Body of pancreas (tissue), 4 donors: ENCODE measurements around the gene SPATS2.

Experiments
- POLR2A ChIP-seq, 3 donors: fragments of 450-650 bp; IDR thresholded peaks; one replicate each; pipeline ENCODE4 v1.6.1; 2016; ENCODE audit warnings: antibody characterized with exemption in 3 of 3, mild to moderate bottlenecking in 2 of 3
- TF ChIP-seq, protein P1 (sequence below), 7 experiments: fragments of 450-650 bp in 4 of 7; fragments of 200-600 bp in 3 of 7; sonication (generic) in 3 of 7; IDR thresholded peaks; one replicate each; pipeline ENCODE4 v1.5.1; 2016 to 2019; ENCODE audit warnings: antibody characterized with exemption in 7 of 7

DNA sequence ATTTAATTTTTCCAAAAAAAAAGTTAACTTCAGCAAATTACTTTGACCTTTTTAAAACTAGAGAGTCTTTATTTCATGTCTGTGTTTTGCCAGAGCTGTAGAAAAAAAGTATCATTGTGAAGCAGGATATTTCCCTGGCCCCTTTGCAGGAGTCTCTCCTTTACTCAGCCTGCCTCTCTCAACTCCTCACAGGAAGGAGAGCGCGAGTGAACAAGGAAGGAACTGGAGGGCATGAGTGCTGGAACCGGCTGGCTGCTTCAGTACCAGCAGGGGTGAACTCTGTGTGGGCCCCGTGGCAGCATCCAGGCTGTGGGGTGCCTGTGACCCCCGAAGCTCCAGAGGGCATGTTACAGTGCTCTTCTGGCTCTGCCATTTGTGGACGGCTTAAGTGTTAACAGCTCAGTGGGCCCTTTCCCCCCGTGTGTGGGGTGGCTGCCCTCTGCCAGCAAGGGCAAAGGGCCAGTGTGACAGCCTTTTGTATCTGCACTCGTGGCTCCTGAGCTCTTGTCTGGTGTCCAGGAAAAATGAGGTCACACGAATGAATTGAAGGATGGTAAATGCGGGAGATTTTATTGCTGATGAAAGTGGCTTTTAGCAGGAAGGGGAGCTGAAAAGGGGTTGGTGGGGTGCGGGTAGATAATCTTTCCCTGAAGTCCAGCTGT is 95.0 kb downstream of the SPATS2 start:
- TF ChIP-seq, protein P1, sequence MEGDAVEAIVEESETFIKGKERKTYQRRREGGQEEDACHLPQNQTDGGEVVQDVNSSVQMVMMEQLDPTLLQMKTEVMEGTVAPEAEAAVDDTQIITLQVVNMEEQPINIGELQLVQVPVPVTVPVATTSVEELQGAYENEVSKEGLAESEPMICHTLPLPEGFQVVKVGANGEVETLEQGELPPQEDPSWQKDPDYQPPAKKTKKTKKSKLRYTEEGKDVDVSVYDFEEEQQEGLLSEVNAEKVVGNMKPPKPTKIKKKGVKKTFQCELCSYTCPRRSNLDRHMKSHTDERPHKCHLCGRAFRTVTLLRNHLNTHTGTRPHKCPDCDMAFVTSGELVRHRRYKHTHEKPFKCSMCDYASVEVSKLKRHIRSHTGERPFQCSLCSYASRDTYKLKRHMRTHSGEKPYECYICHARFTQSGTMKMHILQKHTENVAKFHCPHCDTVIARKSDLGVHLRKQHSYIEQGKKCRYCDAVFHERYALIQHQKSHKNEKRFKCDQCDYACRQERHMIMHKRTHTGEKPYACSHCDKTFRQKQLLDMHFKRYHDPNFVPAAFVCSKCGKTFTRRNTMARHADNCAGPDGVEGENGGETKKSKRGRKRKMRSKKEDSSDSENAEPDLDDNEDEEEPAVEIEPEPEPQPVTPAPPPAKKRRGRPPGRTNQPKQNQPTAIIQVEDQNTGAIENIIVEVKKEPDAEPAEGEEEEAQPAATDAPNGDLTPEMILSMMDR (IDR thresholded peaks at IDR 0.05) = no peak
- TF ChIP-seq POLR2A (IDR thresholded peaks at IDR 0.05) = no peak
